Peyer's patch (tissue), 4 donors: ENCODE results near the gene ZNF827.

Experiments used
- POLR2A ChIP-seq, 2 donors: fragments of 450-650 bp; IDR thresholded peaks; one replicate each; pipeline ENCODE4 v1.5.1; 2017; ENCODE audit warnings: antibody characterized with exemption in 2 of 2, mild to moderate bottlenecking in 2 of 2, moderate library complexity in 2 of 2
- TF ChIP-seq, protein P1 (sequence below), 6 experiments: fragments of 450-650 bp in 4 of 6; fragments of 200-600 bp in 2 of 6; sonication (generic) in 1 of 6; IDR thresholded peaks; one replicate each; pipeline ENCODE4 v1.5.1; 2017 to 2019; ENCODE audit warnings: antibody characterized with exemption in 6 of 6, mild to moderate bottlenecking in 3 of 6, moderate library complexity in 1 of 6

DNA sequence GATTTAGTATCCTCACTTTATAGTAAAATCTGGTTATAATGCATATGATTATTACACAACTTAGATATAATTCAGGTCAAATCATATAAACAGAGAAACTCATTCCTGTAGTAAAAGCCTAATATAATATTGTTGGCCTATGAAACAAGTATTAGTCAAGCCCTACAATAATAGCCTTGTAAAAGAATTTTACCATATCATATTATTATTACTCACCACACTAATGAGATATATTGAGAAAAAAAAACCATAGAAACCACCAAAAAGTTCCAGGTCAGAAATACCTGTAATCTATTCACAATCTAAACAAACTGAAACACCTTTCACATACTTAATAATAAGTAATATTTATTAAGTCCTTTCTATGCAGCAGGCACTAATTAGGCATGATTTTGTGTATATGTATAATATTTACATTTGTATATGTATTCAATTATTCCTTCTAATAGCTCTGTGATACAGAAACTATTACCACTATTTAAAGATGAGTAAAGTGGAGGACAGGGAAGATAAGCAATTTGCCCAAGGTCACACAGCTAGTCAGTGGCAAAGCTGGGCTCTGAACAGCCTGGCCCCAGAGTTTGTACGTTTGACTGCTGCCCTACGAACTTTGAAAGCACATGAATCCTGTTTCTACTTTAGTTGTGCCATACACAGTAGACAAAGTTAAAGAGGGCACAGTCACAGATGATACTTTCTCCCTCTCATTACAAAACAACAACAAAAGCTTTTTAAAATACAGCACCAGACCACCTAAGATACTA, 9.0 kb downstream of the ZNF827 start:
- TF ChIP-seq, protein P1, sequence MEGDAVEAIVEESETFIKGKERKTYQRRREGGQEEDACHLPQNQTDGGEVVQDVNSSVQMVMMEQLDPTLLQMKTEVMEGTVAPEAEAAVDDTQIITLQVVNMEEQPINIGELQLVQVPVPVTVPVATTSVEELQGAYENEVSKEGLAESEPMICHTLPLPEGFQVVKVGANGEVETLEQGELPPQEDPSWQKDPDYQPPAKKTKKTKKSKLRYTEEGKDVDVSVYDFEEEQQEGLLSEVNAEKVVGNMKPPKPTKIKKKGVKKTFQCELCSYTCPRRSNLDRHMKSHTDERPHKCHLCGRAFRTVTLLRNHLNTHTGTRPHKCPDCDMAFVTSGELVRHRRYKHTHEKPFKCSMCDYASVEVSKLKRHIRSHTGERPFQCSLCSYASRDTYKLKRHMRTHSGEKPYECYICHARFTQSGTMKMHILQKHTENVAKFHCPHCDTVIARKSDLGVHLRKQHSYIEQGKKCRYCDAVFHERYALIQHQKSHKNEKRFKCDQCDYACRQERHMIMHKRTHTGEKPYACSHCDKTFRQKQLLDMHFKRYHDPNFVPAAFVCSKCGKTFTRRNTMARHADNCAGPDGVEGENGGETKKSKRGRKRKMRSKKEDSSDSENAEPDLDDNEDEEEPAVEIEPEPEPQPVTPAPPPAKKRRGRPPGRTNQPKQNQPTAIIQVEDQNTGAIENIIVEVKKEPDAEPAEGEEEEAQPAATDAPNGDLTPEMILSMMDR (IDR thresholded peaks at IDR 0.05): no peak
- no peak for TF ChIP-seq POLR2A (IDR thresholded peaks at IDR 0.05)
